Measurements from ENCODE around the gene EXOC7. TPM values are rescaled to one million over a fixed set of nuclear protein-coding genes. Genes with fewer than 3 reads are reported as not detected.
"Not testable (repeated sequence)": the region's sequence is repeated elsewhere in the genome, so short reads cannot be mapped to it uniquely, and the experiment has no call there.

EXOC7 gene
- total RNA-seq, 1 donor from 2014 or later: 145 TPM

- Mint-ChIP-seq H3K4me3 (ENCODE audit: unreplicated experiment) (no peak overlapping the region), H3K27me3 (ENCODE audit: low read depth, unreplicated experiment) (no peaks in the 10 kb centered on the region), H3K9me3 (ENCODE audit: unreplicated experiment) (no peaks in the 10 kb centered on the region), H3K27ac (ENCODE audit: unreplicated experiment) (no peak overlapping the region), H3K4me1 (ENCODE audit: low read depth, unreplicated experiment) (peaks cover 22% of the 10 kb centered on the region), H3K36me3 (ENCODE audit: low read depth, unreplicated experiment) (peaks cover 34% of the 10 kb centered on the region)
- Histone ChIP-seq H3K9me3 (ENCODE audit: insufficient read depth, low read depth, low read length) (no peaks in the 10 kb centered on the region), H3K4me1 (ENCODE audit: insufficient read depth, low read length) (peaks cover 20% of the 10 kb centered on the region), H3K36me3 (ENCODE audit: insufficient read depth, low read length) (peaks cover 63% of the 10 kb centered on the region), H3K9ac (ENCODE audit: low read length) (no peak overlapping the region), H3K27me3 (ENCODE audit: insufficient read depth, low read length) (no peaks in the 10 kb centered on the region), H3K79me2 (ENCODE audit: insufficient read depth, low read length) (peaks cover 2% of the 10 kb centered on the region), H3K4me3 (ENCODE audit: insufficient read depth, low read depth, low read length) (no peak overlapping the region), H4K20me1 (ENCODE audit: insufficient read depth, low read length) (peaks cover 54% of the 10 kb centered on the region), H3K27ac (ENCODE audit: low read depth, low read length) (no peak overlapping the region), H3K4me2 (ENCODE audit: low read length) (no peak overlapping the region), H2AFZ (ENCODE audit: low read depth, low read length) (no peak overlapping the region)
- no peak for FAIRE-seq
- no peak for DNase-seq (ENCODE audit: low read depth)
- no peak for TF ChIP-seq EZH2 (IDR thresholded peaks at IDR 0.05; ENCODE audit: insufficient read depth, low read length)
- TF ChIP-seq, protein P1, sequence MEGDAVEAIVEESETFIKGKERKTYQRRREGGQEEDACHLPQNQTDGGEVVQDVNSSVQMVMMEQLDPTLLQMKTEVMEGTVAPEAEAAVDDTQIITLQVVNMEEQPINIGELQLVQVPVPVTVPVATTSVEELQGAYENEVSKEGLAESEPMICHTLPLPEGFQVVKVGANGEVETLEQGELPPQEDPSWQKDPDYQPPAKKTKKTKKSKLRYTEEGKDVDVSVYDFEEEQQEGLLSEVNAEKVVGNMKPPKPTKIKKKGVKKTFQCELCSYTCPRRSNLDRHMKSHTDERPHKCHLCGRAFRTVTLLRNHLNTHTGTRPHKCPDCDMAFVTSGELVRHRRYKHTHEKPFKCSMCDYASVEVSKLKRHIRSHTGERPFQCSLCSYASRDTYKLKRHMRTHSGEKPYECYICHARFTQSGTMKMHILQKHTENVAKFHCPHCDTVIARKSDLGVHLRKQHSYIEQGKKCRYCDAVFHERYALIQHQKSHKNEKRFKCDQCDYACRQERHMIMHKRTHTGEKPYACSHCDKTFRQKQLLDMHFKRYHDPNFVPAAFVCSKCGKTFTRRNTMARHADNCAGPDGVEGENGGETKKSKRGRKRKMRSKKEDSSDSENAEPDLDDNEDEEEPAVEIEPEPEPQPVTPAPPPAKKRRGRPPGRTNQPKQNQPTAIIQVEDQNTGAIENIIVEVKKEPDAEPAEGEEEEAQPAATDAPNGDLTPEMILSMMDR (IDR thresholded peaks at IDR 0.05; ENCODE audit: insufficient read depth, low read depth, low read length): no peak
These were observed 57.5 kb downstream of the EXOC7 start for GRCh38 chr17:76046064-76046463.

GRCh38 chr17:76044475-76045007 lies 59.0 kb downstream of the EXOC7 start:
- not testable (repeated sequence) for H3K9ac ChIP-seq (ENCODE audit: low read length); H3K27me3 ChIP-seq (ENCODE audit: insufficient read depth, low read length); H3K4me2 ChIP-seq (ENCODE audit: low read length); H3K9me3 ChIP-seq (ENCODE audit: insufficient read depth, low read depth, low read length); H2AFZ ChIP-seq (ENCODE audit: low read depth, low read length); H3K27me3 Mint-ChIP-seq (ENCODE audit: low read depth, unreplicated experiment); FAIRE-seq; H3K27ac ChIP-seq (ENCODE audit: low read depth, low read length); H3K4me3 Mint-ChIP-seq (ENCODE audit: unreplicated experiment); H3K79me2 ChIP-seq (ENCODE audit: insufficient read depth, low read length); H3K4me3 ChIP-seq (ENCODE audit: insufficient read depth, low read depth, low read length); DNase-seq (ENCODE audit: low read depth); H3K27ac Mint-ChIP-seq (ENCODE audit: unreplicated experiment); H3K9me3 Mint-ChIP-seq (ENCODE audit: unreplicated experiment)
- Mint-ChIP-seq H3K36me3 (ENCODE audit: low read depth, unreplicated experiment) (peaks cover 45% of the 10 kb centered on the region), H3K4me1 (ENCODE audit: low read depth, unreplicated experiment) (peaks cover 16% of the 10 kb centered on the region)
- H3K36me3 ChIP-seq (ENCODE audit: insufficient read depth, low read length): peaks cover 70% of the 10 kb centered on the region
- H3K4me1 ChIP-seq (ENCODE audit: insufficient read depth, low read length): peaks cover 16% of the 10 kb centered on the region
- H4K20me1 ChIP-seq (ENCODE audit: insufficient read depth, low read length): peaks cover 52% of the 10 kb centered on the region

DNA sequence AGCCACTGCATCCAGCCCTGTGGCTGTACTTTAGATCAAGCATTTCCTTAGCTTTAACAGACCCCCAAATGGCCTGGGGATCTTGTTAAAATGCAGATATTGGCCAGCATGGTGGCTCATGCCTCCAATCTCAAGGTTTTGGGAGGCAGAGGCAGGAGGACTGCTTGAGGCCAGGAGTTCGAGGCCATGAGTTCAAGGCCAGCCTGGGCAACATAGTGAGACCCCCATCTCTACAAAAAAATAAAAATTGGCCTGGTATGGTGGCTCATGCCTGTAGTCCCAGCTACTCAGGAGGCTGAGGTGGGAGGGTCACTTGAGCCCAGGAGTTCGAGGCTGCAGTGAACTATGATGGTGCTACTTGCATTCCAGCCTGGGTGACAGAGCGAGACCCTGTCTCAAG lies 60.7 kb downstream of the EXOC7 start:
- not testable (repeated sequence) for H3K9me3 Mint-ChIP-seq (ENCODE audit: unreplicated experiment); H3K4me1 ChIP-seq (ENCODE audit: insufficient read depth, low read length); H3K4me3 ChIP-seq (ENCODE audit: insufficient read depth, low read depth, low read length); DNase-seq (ENCODE audit: low read depth); H3K79me2 ChIP-seq (ENCODE audit: insufficient read depth, low read length); H3K27me3 ChIP-seq (ENCODE audit: insufficient read depth, low read length); H3K27ac Mint-ChIP-seq (ENCODE audit: unreplicated experiment); FAIRE-seq; H3K9ac ChIP-seq (ENCODE audit: low read length); H3K4me3 Mint-ChIP-seq (ENCODE audit: unreplicated experiment); H3K9me3 ChIP-seq (ENCODE audit: insufficient read depth, low read depth, low read length); H3K4me2 ChIP-seq (ENCODE audit: low read length); H3K27me3 Mint-ChIP-seq (ENCODE audit: low read depth, unreplicated experiment); H2AFZ ChIP-seq (ENCODE audit: low read depth, low read length); H3K4me1 Mint-ChIP-seq (ENCODE audit: low read depth, unreplicated experiment); H3K27ac ChIP-seq (ENCODE audit: low read depth, low read length)
- peaks cover 81% of the 10 kb centered on the region for H3K36me3 ChIP-seq (ENCODE audit: insufficient read depth, low read length)
- peaks cover 48% of the 10 kb centered on the region for H4K20me1 ChIP-seq (ENCODE audit: insufficient read depth, low read length)
- H3K36me3 Mint-ChIP-seq (ENCODE audit: low read depth, unreplicated experiment): peaks cover 49% of the 10 kb centered on the region
